Muscle of leg (tissue), 11 donors: ENCODE data around the gene MIEF1. TPM values are rescaled to one million over a fixed set of nuclear protein-coding genes. Genes with fewer than 3 reads are reported as not detected.
"Not testable (repeated sequence)": the region's sequence is repeated elsewhere in the genome, so short reads cannot be mapped to it uniquely, and the experiment has no call there.

Experiments
- DNase-seq: peaks from one replicate; pipeline ENCODE4 v3.0.0; 2013
- H3K27ac ChIP-seq: one replicate; pipeline ENCODE4 v1.5.1; 2013; ENCODE audit warnings: mild to moderate bottlenecking, low read length, control low read depth
- H3K27me3 ChIP-seq: one replicate; pipeline ENCODE4 v1.6.1; 2013; ENCODE audit warnings: low read length; ENCODE audit not compliant: control insufficient read depth, insufficient read depth
- H3K36me3 ChIP-seq: one replicate; pipeline ENCODE4 v1.6.1; 2013; ENCODE audit warnings: low read length; ENCODE audit not compliant: control insufficient read depth, insufficient read depth
- H3K4me1 ChIP-seq: one replicate; pipeline ENCODE4 v1.6.1; 2013; ENCODE audit warnings: low read length; ENCODE audit not compliant: control insufficient read depth, insufficient read depth
- H3K4me3 ChIP-seq: one replicate; pipeline ENCODE4 v1.5.1; 2013; ENCODE audit warnings: low read length, control low read depth
- H3K9me3 ChIP-seq: replicated peaks from 2 replicates; pipeline ENCODE4 v1.6.1; 2013; ENCODE audit warnings: low read depth, low read length; ENCODE audit not compliant: control insufficient read depth
- WGBS: methylation state at CpG from one replicate; pipeline ENCODE4 v1.1.5; 2013; ENCODE audit warnings: missing lambda C conversion rate; ENCODE audit not compliant: insufficient coverage; 5-methylcytosine and 5-hydroxymethylcytosine counted together
- polyA plus RNA-seq, 8 donors: library from polyadenylated mRNA; unstranded; fragments of 120-200 nt; gene quantifications; one replicate each; pipeline versions ENCODE4 v1.2.1 to v1.2.3, GENCODE V29; 2013; ENCODE audit warnings: inconsistent platforms in 1 of 8, low replicate concordance in 1 of 8; ENCODE audit not compliant: insufficient read length in 8 of 8, insufficient read depth in 1 of 8
- total RNA-seq: library from RNA; stranded (reverse); fragments of 120-200 nt; gene quantifications from one replicate; pipeline ENCODE4 v1.2.4, GENCODE V29; 2013

The MIEF1 gene
- total and polyA plus RNA-seq, 9 donors = 9.4 to 21.7 (median 18.0) TPM

DNA sequence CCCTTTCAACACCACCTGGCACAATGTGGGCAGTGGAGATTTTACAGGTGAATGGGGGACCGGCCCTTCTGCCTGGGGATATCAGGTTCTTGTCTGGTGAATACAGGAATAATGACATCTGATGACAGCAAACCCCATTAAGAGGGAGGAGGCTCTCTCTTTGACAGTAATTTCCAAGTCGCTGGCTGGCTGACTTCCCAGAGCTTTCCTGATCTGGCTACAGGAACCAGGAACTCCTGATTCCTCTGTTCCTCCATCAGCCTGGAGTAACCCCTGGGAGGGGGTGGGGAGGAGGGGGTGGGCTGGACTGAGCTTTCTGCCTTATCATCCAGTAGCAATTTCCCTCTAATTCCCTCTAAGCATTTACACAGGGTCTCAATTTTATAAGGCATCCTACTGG is 3.7 kb upstream of the MIEF1 start:
- H3K9me3 ChIP-seq = no peaks in the 10 kb centered on the region
- peaks cover 14% of the 10 kb centered on the region for H3K4me1 ChIP-seq
- no peaks in the 10 kb centered on the region for H3K36me3 ChIP-seq
- no peak for DNase-seq
- WGBS = no CpG with 5 or more reads among the region's 2 CpGs
- H3K27me3 ChIP-seq = no peaks in the 10 kb centered on the region
- H3K4me3 ChIP-seq = no peak overlapping the region
- peak overlapping the region; percentile 13 for H3K27ac ChIP-seq

DNA sequence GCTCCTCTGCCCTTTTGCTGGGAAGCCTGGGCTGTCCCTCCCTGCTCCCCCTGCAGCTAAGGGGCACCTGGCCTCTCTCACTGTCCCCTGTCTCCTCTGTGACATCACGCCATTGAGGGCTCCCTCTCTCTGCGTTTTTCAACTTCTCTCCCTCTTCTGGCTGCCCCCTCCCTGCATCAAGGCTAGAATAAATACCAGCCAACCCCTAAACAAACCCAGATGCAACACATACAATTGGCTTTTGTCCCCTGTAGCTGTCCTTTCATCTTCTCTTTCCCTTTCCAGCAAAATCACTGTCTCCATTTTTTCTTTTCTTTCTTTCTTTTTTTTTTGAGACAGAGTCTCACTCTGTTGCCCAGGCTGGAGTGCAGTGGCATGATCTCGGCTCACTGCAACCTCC is 3.3 kb upstream of the MIEF1 start:
- H3K27me3 ChIP-seq = no peaks in the 10 kb centered on the region
- WGBS = 0% methylated on average over 2 of the region's 3 CpGs
- H3K36me3 ChIP-seq = peaks cover 2% of the 10 kb centered on the region
- DNase-seq = no peak
- H3K27ac ChIP-seq = no peak overlapping the region
- H3K9me3 ChIP-seq = no peaks in the 10 kb centered on the region
- H3K4me1 ChIP-seq = peaks cover 17% of the 10 kb centered on the region
- no peak overlapping the region for H3K4me3 ChIP-seq

DNA sequence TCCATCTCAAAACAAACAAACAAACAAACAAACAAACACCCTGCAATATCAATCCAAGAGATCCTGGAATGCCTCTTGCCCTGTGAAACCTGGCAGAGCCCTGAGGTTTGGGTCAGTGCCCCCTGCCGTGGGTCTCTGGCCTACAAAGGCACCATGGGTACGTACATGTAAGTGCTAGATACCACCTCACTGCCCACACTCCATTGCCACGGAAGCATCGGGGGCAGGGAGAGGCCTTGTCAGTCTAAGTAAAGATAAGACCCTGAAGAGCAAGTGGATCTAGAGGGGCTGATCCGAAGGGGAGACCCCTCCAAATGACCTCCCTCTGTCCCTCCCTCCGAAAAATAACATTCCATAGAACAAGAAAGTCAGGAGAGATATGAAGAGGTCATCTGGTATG is 2.0 kb upstream of the MIEF1 start:
- Histone ChIP-seq H3K9me3 (no peaks in the 10 kb centered on the region), H3K4me1 (peaks cover 17% of the 10 kb centered on the region), H3K27ac (no peak overlapping the region), H3K4me3 (no peak overlapping the region), H3K27me3 (no peaks in the 10 kb centered on the region), H3K36me3 (peaks cover 13% of the 10 kb centered on the region)
- no CpG with 5 or more reads among the region's 6 CpGs for WGBS
- no peak for DNase-seq

DNA sequence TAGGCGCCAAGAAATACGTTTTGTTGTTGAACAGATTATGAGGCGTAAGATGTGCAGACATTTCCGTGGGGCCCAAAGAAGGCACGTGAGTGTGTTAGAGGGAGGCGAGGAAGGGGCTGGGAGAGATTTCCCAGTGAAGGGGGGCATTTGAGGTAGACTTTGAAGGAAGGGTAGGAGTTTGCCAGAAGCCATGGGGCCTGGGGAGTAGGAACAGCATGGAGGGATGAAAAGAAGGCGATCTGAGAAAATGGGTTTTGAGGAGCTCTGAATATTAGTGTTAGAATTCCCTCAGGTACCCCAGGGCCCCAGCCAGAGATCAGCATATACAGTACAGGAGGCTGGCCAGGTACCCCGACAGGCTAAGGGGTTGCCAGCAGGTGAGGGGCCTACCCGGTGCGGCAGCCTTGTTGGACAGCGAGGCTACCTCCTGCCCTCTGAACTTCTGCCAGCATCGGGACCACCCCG is 414 bp upstream of the MIEF1 start:
- Histone ChIP-seq H3K36me3 (peaks cover 28% of the 10 kb centered on the region), H3K27me3 (no peaks in the 10 kb centered on the region), H3K4me1 (peaks cover 17% of the 10 kb centered on the region), H3K27ac (peak overlapping the region; percentile 93), H3K9me3 (no peaks in the 10 kb centered on the region), H3K4me3 (peak overlapping the region; percentile 78)
- no peak for DNase-seq
- 28% methylated on average over 13 of the region's 13 CpGs for WGBS

GRCh38 chr22:39502789-39503409 is 809 bp downstream of the MIEF1 start:
- no peaks in the 10 kb centered on the region for H3K27me3 ChIP-seq
- no peaks in the 10 kb centered on the region for H3K9me3 ChIP-seq
- H3K4me1 ChIP-seq = peaks cover 17% of the 10 kb centered on the region
- H3K4me3 ChIP-seq = peak overlapping the region; percentile 78
- WGBS = 22% methylated on average over 5 of the region's 18 CpGs
- no peak for DNase-seq
- peak overlapping the region; percentile 50 for H3K27ac ChIP-seq
- peaks cover 35% of the 10 kb centered on the region for H3K36me3 ChIP-seq

GRCh38 chr22:39503630-39504029 is 1.5 kb downstream of the MIEF1 start:
- peaks cover 17% of the 10 kb centered on the region for H3K4me1 ChIP-seq
- H3K36me3 ChIP-seq = peaks cover 42% of the 10 kb centered on the region
- 86% methylated on average over 1 of the region's 6 CpGs for WGBS
- H3K27me3 ChIP-seq = no peaks in the 10 kb centered on the region
- DNase-seq = no peak
- H3K27ac ChIP-seq = no peak overlapping the region
- no peaks in the 10 kb centered on the region for H3K9me3 ChIP-seq
- no peak overlapping the region for H3K4me3 ChIP-seq

DNA sequence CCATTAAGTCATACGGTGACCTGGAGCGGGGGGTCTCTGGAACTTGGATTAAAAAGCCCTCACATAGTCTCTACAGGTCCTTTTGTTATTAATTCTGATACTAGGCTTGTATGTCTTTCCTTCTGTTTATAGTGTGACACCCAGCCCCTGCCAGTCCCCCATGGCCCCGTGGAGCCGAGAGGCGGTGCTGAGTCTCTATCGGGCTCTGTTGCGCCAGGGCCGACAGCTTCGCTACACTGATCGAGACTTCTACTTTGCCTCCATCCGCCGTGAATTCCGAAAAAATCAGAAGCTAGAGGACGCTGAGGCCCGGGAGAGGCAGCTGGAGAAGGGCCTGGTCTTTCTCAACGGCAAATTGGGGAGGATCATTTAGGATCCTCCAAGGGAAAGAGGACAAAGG is 2.0 kb downstream of the MIEF1 start:
- DNase-seq = no peak
- peaks cover 17% of the 10 kb centered on the region for H3K4me1 ChIP-seq
- no peak overlapping the region for H3K4me3 ChIP-seq
- 93% methylated on average over 11 of the region's 16 CpGs for WGBS
- H3K36me3 ChIP-seq = peaks cover 44% of the 10 kb centered on the region
- H3K27ac ChIP-seq = no peak overlapping the region
- no peaks in the 10 kb centered on the region for H3K9me3 ChIP-seq
- no peaks in the 10 kb centered on the region for H3K27me3 ChIP-seq

DNA sequence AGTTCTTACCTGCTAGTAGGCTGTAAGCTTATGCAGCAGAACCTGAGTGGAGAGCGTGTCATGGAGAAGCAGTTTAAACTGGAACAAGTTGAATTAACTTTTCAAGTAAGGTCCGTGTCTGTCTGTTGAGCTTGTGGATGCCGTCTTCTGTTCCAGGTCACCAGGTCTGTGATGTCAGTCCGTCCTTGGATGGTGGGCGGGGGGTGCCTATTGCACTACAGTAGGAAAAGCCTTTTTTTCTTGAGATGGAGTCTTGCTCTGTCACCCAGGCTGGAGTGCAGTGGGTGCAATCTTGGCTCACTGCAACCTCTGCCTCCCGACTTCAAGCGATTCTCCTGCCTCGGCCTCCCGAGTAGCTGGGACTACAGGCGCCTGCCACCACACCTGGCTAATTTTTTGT is 4.9 kb downstream of the MIEF1 start:
- H3K4me3 ChIP-seq, DNase-seq, H3K27ac ChIP-seq, H3K4me1 ChIP-seq, H3K9me3 ChIP-seq, H3K27me3 ChIP-seq: not testable (repeated sequence)
- 88% methylated on average over 8 of the region's 10 CpGs for WGBS
- peaks cover 66% of the 10 kb centered on the region for H3K36me3 ChIP-seq

DNA sequence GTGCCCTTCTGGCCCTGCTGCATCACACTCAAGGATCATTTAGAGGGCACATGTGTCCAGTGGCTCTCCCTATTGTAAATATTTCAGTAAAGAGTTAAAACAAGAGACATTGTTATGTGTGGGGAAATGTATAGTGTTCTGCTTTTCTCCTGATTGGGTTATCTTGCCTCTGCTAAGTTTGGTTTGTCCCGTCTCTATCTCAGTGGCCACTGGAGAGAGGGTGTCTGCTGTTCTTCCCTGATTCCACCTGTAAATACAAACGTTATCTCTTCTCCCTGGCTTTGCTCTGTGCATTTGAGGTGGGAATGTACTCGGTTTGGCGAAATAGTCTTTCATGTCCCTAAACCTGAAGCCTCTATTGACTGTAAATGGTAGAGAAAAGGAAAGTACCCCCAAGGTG is 6.3 kb downstream of the MIEF1 start:
- WGBS = no CpG with 5 or more reads among the region's 4 CpGs
- Histone ChIP-seq H3K27me3 (no peaks in the 10 kb centered on the region), H3K27ac (no peak overlapping the region), H3K9me3 (no peaks in the 10 kb centered on the region), H3K4me1 (peaks cover 3% of the 10 kb centered on the region), H3K36me3 (peaks cover 77% of the 10 kb centered on the region), H3K4me3 (no peak overlapping the region)
- no peak for DNase-seq

GRCh38 chr22:39510529-39511149 is 8.5 kb downstream of the MIEF1 start:
- no peaks in the 10 kb centered on the region for H3K27me3 ChIP-seq
- no peak for DNase-seq
- no CpG with 5 or more reads among the region's 4 CpGs for WGBS
- no peak overlapping the region for H3K27ac ChIP-seq
- no peaks in the 10 kb centered on the region for H3K9me3 ChIP-seq
- H3K4me1 ChIP-seq = no peaks in the 10 kb centered on the region
- H3K36me3 ChIP-seq = peaks cover 81% of the 10 kb centered on the region
- no peak overlapping the region for H3K4me3 ChIP-seq
